Astrocyte of the cerebellum (primary cell): ENCODE results near the gene COL23A1.
"Not testable (repeated sequence)": the region's sequence is repeated elsewhere in the genome, so short reads cannot be mapped to it uniquely, and the experiment has no call there.

Source experiments
- DNase-seq: peaks from one replicate; pipeline ENCODE4 v3.0.0-alpha.2; 2011; ENCODE audit warnings: low read depth
- H3K4me3 ChIP-seq: 2 replicates; pipeline ENCODE4 v1.5.1; 2011; ENCODE audit warnings: mild to moderate bottlenecking, low read depth, low read length, moderate library complexity
- in situ Hi-C: cut with HindIII; loops from 2 replicates; pipeline ENCODE4 v1.10.0; 2017; ENCODE audit warnings: low sequenced_read_pairs
- TF ChIP-seq, protein P1 (sequence below): IDR thresholded peaks from 2 replicates; pipeline ENCODE4 v1.5.1; 2012; ENCODE audit warnings: low read length, low read depth, moderate library complexity, mild to moderate bottlenecking; ENCODE audit errors: missing control alignments

The COL23A1 gene

DNA sequence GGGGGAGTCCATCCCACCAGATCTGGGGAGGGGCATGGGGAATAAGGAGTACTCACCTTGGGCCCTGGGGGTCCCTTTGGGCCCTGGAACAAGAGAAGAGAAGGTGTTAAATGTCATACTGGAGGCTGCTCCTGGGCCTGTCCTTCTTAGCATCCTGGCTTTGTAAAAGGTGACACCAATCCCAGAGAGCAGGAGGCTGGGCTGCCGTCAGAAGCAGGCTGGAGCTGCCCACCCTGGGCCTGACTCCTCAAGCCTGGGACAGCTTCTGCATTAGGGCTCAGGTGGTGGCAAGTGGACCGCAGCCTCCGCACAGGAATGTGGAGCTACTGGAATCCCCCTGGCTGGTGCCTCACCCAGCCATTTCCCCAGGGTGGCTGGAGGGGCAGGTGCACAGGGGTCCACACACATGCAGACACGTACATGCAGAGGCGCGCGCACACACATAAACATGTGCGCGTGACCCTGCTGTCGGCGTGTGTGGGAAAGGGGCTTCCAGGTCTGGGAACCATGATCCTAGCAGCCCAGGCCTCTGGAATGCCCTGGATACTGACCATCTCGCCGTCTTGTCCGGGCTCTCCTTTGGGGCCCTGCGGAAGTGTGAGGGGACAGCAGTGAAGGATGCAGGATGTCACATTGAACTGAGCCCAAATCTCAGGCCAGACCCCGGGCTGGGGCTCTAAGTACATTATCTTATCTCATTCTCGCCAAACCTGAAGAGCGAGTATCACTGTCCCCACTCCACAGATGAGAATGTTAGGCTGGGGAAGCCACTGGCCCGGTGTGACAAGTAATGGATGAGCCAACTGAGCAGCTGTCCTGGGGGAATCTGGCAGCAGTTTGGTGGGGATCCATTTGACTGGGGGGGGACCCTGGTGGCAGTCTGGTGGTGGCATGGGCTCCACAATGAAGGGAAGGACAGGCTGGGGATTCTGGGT, 328.3 kb downstream of the COL23A1 start:
- DNase-seq, result no peak
- no peak overlapping the region for H3K4me3 ChIP-seq
- in situ Hi-C loops, result no loop called here
- TF ChIP-seq, protein P1, sequence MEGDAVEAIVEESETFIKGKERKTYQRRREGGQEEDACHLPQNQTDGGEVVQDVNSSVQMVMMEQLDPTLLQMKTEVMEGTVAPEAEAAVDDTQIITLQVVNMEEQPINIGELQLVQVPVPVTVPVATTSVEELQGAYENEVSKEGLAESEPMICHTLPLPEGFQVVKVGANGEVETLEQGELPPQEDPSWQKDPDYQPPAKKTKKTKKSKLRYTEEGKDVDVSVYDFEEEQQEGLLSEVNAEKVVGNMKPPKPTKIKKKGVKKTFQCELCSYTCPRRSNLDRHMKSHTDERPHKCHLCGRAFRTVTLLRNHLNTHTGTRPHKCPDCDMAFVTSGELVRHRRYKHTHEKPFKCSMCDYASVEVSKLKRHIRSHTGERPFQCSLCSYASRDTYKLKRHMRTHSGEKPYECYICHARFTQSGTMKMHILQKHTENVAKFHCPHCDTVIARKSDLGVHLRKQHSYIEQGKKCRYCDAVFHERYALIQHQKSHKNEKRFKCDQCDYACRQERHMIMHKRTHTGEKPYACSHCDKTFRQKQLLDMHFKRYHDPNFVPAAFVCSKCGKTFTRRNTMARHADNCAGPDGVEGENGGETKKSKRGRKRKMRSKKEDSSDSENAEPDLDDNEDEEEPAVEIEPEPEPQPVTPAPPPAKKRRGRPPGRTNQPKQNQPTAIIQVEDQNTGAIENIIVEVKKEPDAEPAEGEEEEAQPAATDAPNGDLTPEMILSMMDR, result no peak

DNA sequence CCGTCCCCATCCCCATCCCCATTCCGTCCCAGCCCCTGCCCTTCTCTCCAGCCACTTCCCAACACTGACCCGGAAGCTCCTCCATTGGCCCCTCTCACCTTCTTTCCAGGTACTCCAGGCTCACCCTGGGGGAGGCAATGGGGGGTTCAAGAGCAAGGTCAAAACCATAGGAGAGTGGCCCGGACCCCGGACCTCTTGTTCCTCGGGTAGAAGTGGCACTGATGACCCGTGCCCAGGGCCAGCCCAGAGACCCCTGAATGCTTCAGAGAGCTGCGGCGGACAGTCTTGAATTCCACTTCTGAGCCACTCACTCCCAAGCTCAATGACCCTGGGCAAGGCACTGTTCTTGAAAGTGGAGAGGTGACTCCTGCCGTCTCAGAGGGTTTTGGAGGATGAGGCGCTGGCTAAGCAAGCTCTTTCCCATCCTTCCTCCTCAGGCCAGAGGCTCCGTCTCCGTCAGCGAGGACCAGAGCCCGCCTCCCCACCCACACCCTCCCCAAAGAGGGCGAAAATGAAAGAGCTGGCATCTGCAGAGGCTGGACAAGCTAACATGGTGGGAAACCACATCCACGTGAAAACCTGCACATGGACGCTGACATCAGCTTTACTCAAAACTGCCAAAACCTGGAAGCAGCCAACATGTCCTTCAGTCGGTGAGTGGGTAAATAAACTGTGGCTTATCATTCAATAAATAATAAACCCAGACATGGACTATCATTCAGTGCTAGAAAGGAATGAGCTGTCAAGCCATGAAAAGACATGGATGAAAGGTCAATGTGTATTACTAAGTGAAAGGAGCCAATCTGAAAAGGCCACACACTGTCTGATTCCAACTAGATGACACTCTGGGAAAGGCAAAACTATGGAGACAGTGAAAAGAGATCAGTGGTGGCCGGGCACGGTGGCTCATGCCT, 330.3 kb downstream of the COL23A1 start:
- no peak overlapping the region for H3K4me3 ChIP-seq
- in situ Hi-C loops, result no loop called here
- no peak for DNase-seq
- TF ChIP-seq, protein P1, result no peak

DNA sequence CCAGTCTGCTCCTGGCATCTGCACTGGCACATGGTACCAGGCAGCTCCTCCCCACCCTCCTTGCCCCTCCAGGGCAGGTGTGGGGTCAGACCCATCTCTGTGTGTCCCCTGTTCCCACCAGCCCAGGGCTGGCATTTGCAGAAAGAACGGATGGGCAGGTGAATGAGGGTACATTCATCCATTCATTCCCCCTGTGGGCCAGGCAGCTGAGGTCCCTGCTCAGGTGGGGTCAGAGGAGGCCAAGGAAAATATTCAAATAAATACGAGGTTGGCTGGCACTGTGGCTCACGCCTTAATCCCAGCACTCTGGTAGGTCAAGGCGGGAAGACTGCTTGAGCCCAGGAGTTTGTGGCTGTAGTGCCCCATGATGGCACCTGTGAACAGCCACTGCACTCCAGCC, 332.5 kb downstream of the COL23A1 start:
- H3K4me3 ChIP-seq, result no peak overlapping the region
- DNase-seq, result no peak
- TF ChIP-seq, protein P1, result no peak
- in situ Hi-C loops, result no loop called here

DNA sequence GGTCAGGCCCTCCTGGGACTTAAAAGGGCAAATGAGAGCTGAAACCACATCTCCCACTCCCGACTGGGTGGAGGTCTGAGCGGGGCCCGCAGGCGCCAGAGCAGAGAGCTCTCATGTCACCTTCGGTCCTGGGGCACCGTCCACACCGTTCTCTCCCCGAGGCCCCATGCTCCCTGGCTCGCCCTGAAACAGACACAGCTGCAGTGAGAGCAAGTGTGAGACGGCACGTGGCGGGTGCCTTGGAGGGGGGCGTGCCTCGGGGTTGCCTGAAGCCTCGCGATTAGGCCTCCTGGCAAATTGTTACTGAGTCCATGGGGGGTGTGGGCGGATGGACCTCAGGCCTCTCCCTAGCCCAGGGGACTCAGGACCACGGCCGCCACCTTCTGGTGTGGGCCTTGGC, 333.4 kb downstream of the COL23A1 start:
- TF ChIP-seq, protein P1, result no peak
- DNase-seq, result no peak
- in situ Hi-C loops, result no loop called here
- no peak overlapping the region for H3K4me3 ChIP-seq

DNA sequence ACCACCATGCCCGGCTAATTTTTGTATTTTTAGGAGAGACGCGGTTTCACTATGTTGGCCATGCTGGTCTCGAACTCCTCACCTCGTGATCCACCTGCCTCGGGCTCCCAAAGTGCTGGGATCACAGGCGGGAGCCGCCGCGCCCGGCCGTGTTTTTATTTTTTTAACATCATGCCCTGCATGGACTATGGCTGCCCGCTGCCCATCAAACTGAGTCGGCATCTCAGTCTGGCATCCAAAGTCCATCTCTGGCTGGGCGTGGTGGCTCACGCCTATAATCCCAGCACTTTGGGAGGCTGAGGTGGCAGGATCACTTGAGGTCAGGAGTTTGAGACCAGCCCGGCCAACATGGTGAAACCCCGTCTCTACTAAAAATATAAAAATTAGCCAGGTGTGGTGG, 336.6 kb downstream of the COL23A1 start:
- in situ Hi-C loops, DNase-seq, H3K4me3 ChIP-seq: not testable (repeated sequence)

DNA sequence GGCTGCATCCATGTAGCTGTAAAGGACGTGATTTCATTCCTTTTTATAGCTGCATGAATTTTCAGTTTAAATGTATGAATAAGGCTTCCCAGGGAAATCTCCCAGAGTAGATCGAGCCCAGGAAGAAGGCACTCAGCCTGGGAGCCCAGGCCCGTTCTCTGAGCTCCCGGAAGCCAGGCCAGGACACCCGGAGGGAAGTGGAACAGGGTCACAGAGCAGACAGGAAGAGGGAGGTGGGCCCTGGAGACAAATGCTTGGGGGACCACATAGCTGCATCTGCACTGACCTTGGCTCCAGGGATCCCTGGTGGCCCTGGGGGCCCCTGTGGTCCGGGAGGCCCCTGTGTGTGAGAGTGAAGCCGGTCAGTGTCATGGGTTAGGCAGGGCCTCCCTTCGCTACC, 337.9 kb downstream of the COL23A1 start:
- TF ChIP-seq, protein P1, result no peak
- DNase-seq, result no peak
- H3K4me3 ChIP-seq, result no peak overlapping the region
- in situ Hi-C loops, result no loop called here

DNA sequence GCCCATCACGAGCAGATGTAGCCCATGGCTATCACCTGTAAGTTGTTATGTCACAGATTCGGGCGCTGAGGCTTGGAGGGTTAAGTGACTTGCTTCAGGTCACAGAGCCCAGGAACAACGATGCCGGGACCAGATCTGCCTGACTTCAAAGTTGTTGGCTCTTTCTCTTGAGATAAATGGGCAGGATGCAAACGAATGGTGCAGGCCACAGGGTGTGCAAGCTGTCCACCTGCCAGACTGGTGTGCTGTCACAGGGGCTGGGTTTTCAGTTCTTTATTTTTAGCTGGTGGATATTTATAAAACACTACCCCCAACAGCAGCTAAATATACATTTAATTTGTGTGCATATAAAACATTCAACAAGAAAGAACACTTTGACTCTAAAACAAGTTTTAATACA, 339.9 kb downstream of the COL23A1 start:
- in situ Hi-C loops, result no loop called here
- no peak for DNase-seq
- no peak overlapping the region for H3K4me3 ChIP-seq
- TF ChIP-seq, protein P1, result no peak
